OCI-LY3 (cell line): ENCODE measurements around the gene PNLIPRP2.

Source experiments
- CTCF ChIP-seq: fragments of 200-600, 300-600 bp; sonication (generic); IDR thresholded peaks from 2 replicates; pipeline ENCODE4 v1.5.1; 2014; ENCODE audit warnings: antibody characterized with exemption, low read length, low read depth
- EZH2phosphoT487 ChIP-seq: fragments of 200-600 bp; shearing (Covaris generic); IDR thresholded peaks from 2 replicates; pipeline ENCODE4 v1.6.1; 2018; ENCODE audit warnings: antibody characterized with exemption, mixed run types, low read depth

GRCh38 chr10:116690356-116691322, 69.9 kb downstream of the PNLIPRP2 start:
- TF ChIP-seq CTCF (no peak), EZH2phosphoT487 (no peak)
